Activated CD4-positive, alpha-beta T cell treated with anti-CD3 and anti-CD28 coated beads, Interleukin-2, amount 50 U/mL, for 1 hour (primary cell): ENCODE measurements around the gene A1CF.
"Not testable (repeated sequence)": the region's sequence is repeated elsewhere in the genome, so short reads cannot be mapped to it uniquely, and the experiment has no call there.

ENCODE experiments used
- DNase-seq: peaks from one replicate; pipeline ENCODE4 v3.0.0-alpha.2; 2020

The A1CF gene

GRCh38 chr10:50782017-50782416 lies 103.4 kb downstream of the A1CF start:
- DNase-seq = not testable (repeated sequence)

DNA sequence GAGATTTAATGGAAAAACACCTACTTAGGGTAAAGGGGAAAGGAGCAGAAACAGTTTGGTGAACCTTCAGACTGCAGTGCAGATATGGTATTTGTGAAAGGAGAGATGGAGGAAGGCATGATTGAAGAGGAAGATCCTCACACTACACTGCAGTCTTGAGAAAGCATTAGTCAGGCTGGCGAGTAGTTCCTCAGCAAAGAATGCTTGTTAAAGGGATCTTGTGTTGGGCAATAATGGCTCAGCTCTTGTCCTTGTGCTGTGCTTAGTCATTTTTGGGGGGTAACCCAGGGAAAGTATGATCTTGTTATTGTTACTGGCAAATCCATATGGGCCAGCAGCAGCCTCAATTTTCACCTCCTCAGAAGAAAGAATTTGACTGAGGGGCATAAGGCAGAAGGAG lies 105.4 kb downstream of the A1CF start:
- not testable (repeated sequence) for DNase-seq

GRCh38 chr10:50774868-50775267 lies 110.6 kb downstream of the A1CF start:
- DNase-seq = not testable (repeated sequence)

- DNase-seq = not testable (repeated sequence)
Measured at GRCh38 chr10:50772042-50772441, 113.4 kb downstream of the A1CF start.

DNA sequence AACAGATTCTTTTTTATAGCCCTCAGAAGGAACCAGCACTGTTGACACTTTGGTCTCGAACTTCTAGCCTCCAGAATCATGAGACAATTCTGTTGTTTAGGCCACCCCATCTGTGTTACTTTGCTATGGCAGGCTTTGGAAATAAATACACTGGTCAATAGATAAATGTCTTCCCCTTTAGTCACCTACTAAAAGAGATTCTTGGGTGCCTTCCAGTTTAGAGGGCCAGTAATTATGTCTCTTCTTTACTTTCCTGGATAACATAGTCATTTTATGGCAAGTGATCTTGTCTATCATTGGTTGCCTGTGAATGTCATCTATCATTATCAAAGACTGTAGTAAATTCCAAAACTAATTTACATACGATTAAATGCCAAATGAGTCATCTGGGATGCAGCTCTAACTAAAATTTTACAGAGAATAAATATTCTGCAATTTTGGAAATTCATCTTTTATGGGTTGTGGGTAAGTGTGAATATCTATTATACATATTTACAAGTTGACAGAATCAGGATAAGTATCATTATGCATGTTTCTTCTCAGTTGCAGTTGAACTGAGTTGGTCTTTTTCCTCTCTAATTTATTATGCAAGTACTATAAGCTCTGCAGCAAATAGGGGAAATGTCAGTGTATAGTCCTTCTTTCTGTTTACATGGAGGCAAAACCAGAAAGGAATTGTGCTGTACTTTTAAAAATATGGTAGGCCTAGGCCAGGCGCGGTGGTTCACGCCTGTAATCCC lies 118.5 kb downstream of the A1CF start:
- DNase-seq = not testable (repeated sequence)
